ENCODE measurements around the gene NBAS. TPM values are rescaled to one million over a fixed set of nuclear protein-coding genes. Genes with fewer than 3 reads are reported as not detected.
"Not testable (repeated sequence)": the region's sequence is repeated elsewhere in the genome, so short reads cannot be mapped to it uniquely, and the experiment has no call there.

NBAS gene
- total and polyA plus RNA-seq, 12 donors, result 26.4 to 79.1 (median 56.3) TPM

DNA sequence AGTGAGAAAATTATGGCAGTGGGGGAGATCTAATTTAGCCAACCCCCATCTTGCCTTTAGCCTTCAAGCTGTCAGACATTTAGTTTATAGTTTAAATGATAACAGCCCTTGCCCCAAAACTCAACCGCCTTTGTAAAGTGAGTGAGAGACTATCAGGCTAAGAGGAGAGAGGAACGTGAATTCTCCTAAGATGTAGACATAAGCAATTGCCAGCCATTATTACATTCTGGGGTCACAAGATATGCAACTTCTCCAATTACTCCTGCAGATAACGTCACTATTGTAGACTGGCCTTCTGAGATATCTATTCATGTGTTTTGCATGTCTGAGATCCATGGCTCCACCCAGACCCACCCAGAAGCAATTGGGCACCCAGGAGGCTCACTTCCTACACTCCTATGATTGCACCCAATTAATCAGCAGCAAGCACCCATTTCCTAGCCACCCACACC lies 307.3 kb downstream of the NBAS start:
- DNase-seq (no peak), ATAC-seq (no peak)
- Histone ChIP-seq H3K4me1 (no peaks in the 10 kb centered on the region), H3K27ac (no peak overlapping the region), H3K36me3 (peaks cover 0 to 8% (median 0%) of the 10 kb centered on the region in 9 donors), H3K9me3 (peaks cover 0 to 34% (median 9%) of the 10 kb centered on the region in 11 donors), H3K4me3 (no peak overlapping the region), H3K27me3 (no peaks in the 10 kb centered on the region)
- WGBS, 2 donors, result 88 to 90% methylated on average over 3 of the region's 3 CpGs
- intact Hi-C loops (cut with DNase I), result no loop called here
- TF ChIP-seq, protein P1, sequence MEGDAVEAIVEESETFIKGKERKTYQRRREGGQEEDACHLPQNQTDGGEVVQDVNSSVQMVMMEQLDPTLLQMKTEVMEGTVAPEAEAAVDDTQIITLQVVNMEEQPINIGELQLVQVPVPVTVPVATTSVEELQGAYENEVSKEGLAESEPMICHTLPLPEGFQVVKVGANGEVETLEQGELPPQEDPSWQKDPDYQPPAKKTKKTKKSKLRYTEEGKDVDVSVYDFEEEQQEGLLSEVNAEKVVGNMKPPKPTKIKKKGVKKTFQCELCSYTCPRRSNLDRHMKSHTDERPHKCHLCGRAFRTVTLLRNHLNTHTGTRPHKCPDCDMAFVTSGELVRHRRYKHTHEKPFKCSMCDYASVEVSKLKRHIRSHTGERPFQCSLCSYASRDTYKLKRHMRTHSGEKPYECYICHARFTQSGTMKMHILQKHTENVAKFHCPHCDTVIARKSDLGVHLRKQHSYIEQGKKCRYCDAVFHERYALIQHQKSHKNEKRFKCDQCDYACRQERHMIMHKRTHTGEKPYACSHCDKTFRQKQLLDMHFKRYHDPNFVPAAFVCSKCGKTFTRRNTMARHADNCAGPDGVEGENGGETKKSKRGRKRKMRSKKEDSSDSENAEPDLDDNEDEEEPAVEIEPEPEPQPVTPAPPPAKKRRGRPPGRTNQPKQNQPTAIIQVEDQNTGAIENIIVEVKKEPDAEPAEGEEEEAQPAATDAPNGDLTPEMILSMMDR (IDR thresholded peaks at IDR 0.05), result no peak

DNA sequence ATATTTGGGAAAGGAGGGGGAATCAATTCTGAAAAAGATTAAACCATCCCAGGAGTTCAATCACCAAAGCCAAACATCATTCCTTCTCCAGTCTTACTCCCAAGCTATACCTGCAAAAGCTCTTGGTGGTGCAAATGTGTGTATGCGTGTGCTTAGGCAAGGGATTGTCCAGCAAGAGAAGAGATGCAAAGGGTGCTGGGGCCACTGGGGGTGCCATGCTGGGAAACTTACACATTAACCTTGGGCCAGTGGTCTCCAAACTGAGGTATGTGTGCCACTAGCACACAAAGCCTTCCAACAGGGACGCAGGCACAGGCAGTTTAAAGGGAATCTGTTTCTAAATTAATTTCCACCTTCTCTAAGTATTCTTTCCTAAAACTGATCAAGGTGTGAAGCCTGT lies 307.9 kb downstream of the NBAS start:
- no peak overlapping the region for H3K4me3 ChIP-seq
- H3K27ac ChIP-seq, result no peak overlapping the region
- peaks cover 0 to 27% (median 3%) of the 10 kb centered on the region in 11 donors for H3K9me3 ChIP-seq
- DNase-seq, result no peak
- TF ChIP-seq, protein P1 (IDR thresholded peaks at IDR 0.05), result no peak
- H3K36me3 ChIP-seq, result peaks cover 0 to 8% (median 0%) of the 10 kb centered on the region in 9 donors
- ATAC-seq, result no peak
- intact Hi-C loops (cut with DNase I), result no loop called here
- no peaks in the 10 kb centered on the region for H3K4me1 ChIP-seq
- no peaks in the 10 kb centered on the region for H3K27me3 ChIP-seq
- WGBS, 2 donors, result 98 to 100% methylated on average over 2 of the region's 2 CpGs

GRCh38 chr2:15251753-15252152 lies 309.4 kb downstream of the NBAS start:
- no peak for DNase-seq
- Histone ChIP-seq H3K4me1 (no peaks in the 10 kb centered on the region), H3K4me3 (no peak overlapping the region), H3K36me3 (peaks cover 0 to 8% (median 0%) of the 10 kb centered on the region in 9 donors), H3K9me3 (peaks cover 0 to 25% (median 0%) of the 10 kb centered on the region in 11 donors), H3K27ac (no peak overlapping the region), H3K27me3 (no peaks in the 10 kb centered on the region)
- intact Hi-C loops (cut with DNase I), result no loop called here
- TF ChIP-seq, protein P1 (IDR thresholded peaks at IDR 0.05), result no peak
- WGBS, 2 donors, result 92 to 94% methylated on average over 3 of the region's 3 CpGs
- ATAC-seq, result no peak

- WGBS, 2 donors, result 98 to 99% methylated on average over 3 of the region's 3 CpGs
- ATAC-seq; H3K27me3 ChIP-seq; DNase-seq; H3K36me3 ChIP-seq; H3K27ac ChIP-seq; intact Hi-C loops (cut with DNase I); H3K4me3 ChIP-seq; H3K4me1 ChIP-seq: not testable (repeated sequence)
- peaks cover 0 to 25% (median 0%) of the 10 kb centered on the region in 11 donors for H3K9me3 ChIP-seq
These were observed 310.2 kb downstream of the NBAS start for GRCh38 chr2:15250946-15251345.

DNA sequence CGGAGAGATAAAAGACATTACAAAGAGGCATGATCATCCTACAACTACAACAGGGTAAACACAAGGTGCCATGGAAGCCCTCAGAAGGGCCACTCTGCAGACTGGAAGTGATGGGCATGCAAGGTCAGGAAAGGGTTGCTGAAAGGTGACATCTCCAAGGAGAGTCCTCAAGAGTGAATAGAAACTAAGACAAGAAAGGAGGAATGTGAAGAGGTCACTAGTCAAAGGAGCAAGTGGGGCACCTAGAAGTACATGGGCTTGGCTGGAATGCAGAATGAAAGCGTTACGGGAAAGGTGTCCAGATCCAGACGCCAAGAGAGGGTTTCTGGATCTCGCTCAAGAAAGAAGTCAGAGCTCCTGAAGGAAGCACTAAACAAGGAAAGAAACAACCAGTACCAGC lies 314.3 kb downstream of the NBAS start:
- intact Hi-C loops (cut with DNase I), result no loop called here
- Histone ChIP-seq H3K9me3 (peaks cover 0 to 25% (median 0%) of the 10 kb centered on the region in 11 donors), H3K27me3 (no peaks in the 10 kb centered on the region), H3K36me3 (peaks cover 0 to 8% (median 0%) of the 10 kb centered on the region in 9 donors), H3K4me1 (no peaks in the 10 kb centered on the region), H3K27ac (no peak overlapping the region), H3K4me3 (no peak overlapping the region)
- DNase-seq, result no peak
- no peak for ATAC-seq
- WGBS, 2 donors, result 89 to 90% methylated on average over 5 of the region's 5 CpGs
- TF ChIP-seq, protein P1 (IDR thresholded peaks at IDR 0.05), result no peak

All from heart right ventricle (tissue), 16 donors.